HUES64 (cell line): Measurements from ENCODE around the gene TRIM63. TPM values are rescaled to one million over a fixed set of nuclear protein-coding genes. Genes with fewer than 3 reads are reported as not detected.
"Not testable (repeated sequence)": the region's sequence is repeated elsewhere in the genome, so short reads cannot be mapped to it uniquely, and the experiment has no call there.

Experiments
- H3K27ac ChIP-seq: 2 replicates; pipeline ENCODE4 v1.7.0; 2013; ENCODE audit warnings: low read depth, low read length, inconsistent platforms
- H3K27me3 ChIP-seq: 2 replicates; pipeline ENCODE4 v1.6.1; 2013; ENCODE audit warnings: mild to moderate bottlenecking, low read length; ENCODE audit not compliant: insufficient read depth
- H3K36me3 ChIP-seq: 2 replicates; pipeline ENCODE4 v1.6.1; 2013; ENCODE audit warnings: mild to moderate bottlenecking, low read length; ENCODE audit not compliant: insufficient read depth
- H3K4me1 ChIP-seq: 2 replicates; pipeline ENCODE4 v1.6.1; 2013; ENCODE audit warnings: mild to moderate bottlenecking, low read length, moderate library complexity; ENCODE audit not compliant: insufficient read depth
- H3K4me3 ChIP-seq: 2 replicates; pipeline ENCODE4 v1.5.1; 2013; ENCODE audit warnings: mild to moderate bottlenecking, low read length, moderate library complexity
- H3K9ac ChIP-seq: 2 replicates; pipeline ENCODE4 v1.6.1; 2013; ENCODE audit warnings: mild to moderate bottlenecking, low read depth, low read length
- H3K9me3 ChIP-seq: 2 replicates; pipeline ENCODE4 v1.6.1; 2013; ENCODE audit warnings: low read depth, low read length; ENCODE audit not compliant: insufficient read depth
- WGBS: fragments of 150-250, 120-280 bp; methylation state at CpG from one replicate; pipeline ENCODE4 v1.1.7; 2013; ENCODE audit warnings: missing lambda C conversion rate; 5-methylcytosine and 5-hydroxymethylcytosine counted together
- polyA plus RNA-seq, 2 experiments: library from polyadenylated mRNA; stranded (reverse); fragments of 50-300 nt; gene quantifications; one replicate each; pipeline ENCODE4 v1.2.3, GENCODE V29; 2013

The TRIM63 gene
- 0.10 TPM for polyA plus RNA-seq (2013, experiment 1 of 2)
- not detected for polyA plus RNA-seq (2013, experiment 2 of 2)

- Histone ChIP-seq H3K9ac (no peak within 1 kb of the TSS), H3K4me1 (peaks cover 3% of the 10 kb centered on the region; the same call in 1 of the 2 replicates), H3K27ac (no peak within 1 kb of the TSS), H3K4me3 (no peak within 1 kb of the TSS), H3K27me3 (no peaks in the 10 kb centered on the region), H3K36me3 (no peaks in the 10 kb centered on the region), H3K9me3 (no peaks in the 10 kb centered on the region)
- 83% methylated on average over 9 of the region's 9 CpGs for WGBS
These were observed at the start of gene TRIM63 for GRCh38 chr1:26067432-26067911. Gene TRIM63 (minus strand): TSS chr1:26067630. CDS start chr1:26067494, 136 bp downstream.

GRCh38 chr1:26114165-26114927 lies 46.9 kb upstream of the TRIM63 start:
- no peaks in the 10 kb centered on the region for H3K9me3 ChIP-seq
- WGBS = 97% methylated on average over 12 of the region's 12 CpGs
- no peak overlapping the region for H3K4me3 ChIP-seq
- H3K4me1 ChIP-seq = peaks cover 15% of the 10 kb centered on the region
- H3K27me3 ChIP-seq = peaks cover 15% of the 10 kb centered on the region
- H3K27ac ChIP-seq = no peak overlapping the region
- peaks cover 18% of the 10 kb centered on the region for H3K36me3 ChIP-seq
- no peak overlapping the region for H3K9ac ChIP-seq

GRCh38 chr1:26112407-26112775 lies 45.0 kb upstream of the TRIM63 start:
- H3K9ac ChIP-seq = peak overlapping the region; percentile 91
- peak overlapping the region; percentile 94; the same call in 1 of the 2 replicates for H3K27ac ChIP-seq
- H3K27me3 ChIP-seq = peaks cover 16% of the 10 kb centered on the region
- no peaks in the 10 kb centered on the region for H3K9me3 ChIP-seq
- peaks cover 11% of the 10 kb centered on the region; the same call in 1 of the 2 replicates for H3K36me3 ChIP-seq
- peak overlapping the region; percentile 100 for H3K4me3 ChIP-seq
- H3K4me1 ChIP-seq = peaks cover 15% of the 10 kb centered on the region
- WGBS = 10% methylated on average over 9 of the region's 9 CpGs

- under 1% methylated on average over 96 of the region's 96 CpGs for whole genome bisulfite sequencing
These were observed 44.3 kb upstream of the TRIM63 start, which contains the start of gene PDIK1L for GRCh38 chr1:26111530-26112406. Gene PDIK1L (plus strand): TSS chr1:26111824. CDS start chr1:26114309, 2,485 bp downstream.

GRCh38 chr1:26110731-26111529 lies 43.5 kb upstream of the TRIM63 start:
- H3K9ac ChIP-seq = peak overlapping the region; percentile 91
- peaks cover 11% of the 10 kb centered on the region; the same call in 1 of the 2 replicates for H3K36me3 ChIP-seq
- H3K4me3 ChIP-seq = peak overlapping the region; percentile 100
- no peaks in the 10 kb centered on the region for H3K9me3 ChIP-seq
- H3K27me3 ChIP-seq = peaks cover 16% of the 10 kb centered on the region
- H3K27ac ChIP-seq = peak overlapping the region; percentile 94
- H3K4me1 ChIP-seq = peaks cover 15% of the 10 kb centered on the region
- under 1% methylated on average over 85 of the region's 85 CpGs for WGBS

More at GRCh38 chr1:26111530-26112406, 44.3 kb upstream of the TRIM63 start, which contains the start of gene PDIK1L:
- Histone ChIP-seq H3K4me3 (peak within 1 kb of the TSS; percentile 100), H3K27me3 (peaks cover 16% of the 10 kb centered on the region), H3K27ac (peak within 1 kb of the TSS; percentile 94), H3K4me1 (peaks cover 15% of the 10 kb centered on the region), H3K36me3 (peaks cover 11% of the 10 kb centered on the region; the same call in 1 of the 2 replicates), H3K9ac (peak within 1 kb of the TSS; percentile 91), H3K9me3 (no peaks in the 10 kb centered on the region)

- Histone ChIP-seq H3K27ac (no peak overlapping the region), H3K4me3 (no peak overlapping the region), H3K27me3 (peaks cover 16% of the 10 kb centered on the region), H3K9ac (no peak overlapping the region), H3K4me1 (peaks cover 15% of the 10 kb centered on the region), H3K9me3 (no peaks in the 10 kb centered on the region), H3K36me3 (peaks cover 3% of the 10 kb centered on the region; the same call in 1 of the 2 replicates)
- 79% methylated on average over 4 of the region's 5 CpGs for WGBS
These were observed 42.1 kb upstream of the TRIM63 start for GRCh38 chr1:26109229-26110164.

GRCh38 chr1:26105226-26105548 lies 37.8 kb upstream of the TRIM63 start:
- H3K9ac ChIP-seq, H3K27me3 ChIP-seq, H3K9me3 ChIP-seq, H3K36me3 ChIP-seq, H3K27ac ChIP-seq, H3K4me3 ChIP-seq, H3K4me1 ChIP-seq: not testable (repeated sequence)
- WGBS = 67% methylated on average over 4 of the region's 5 CpGs

GRCh38 chr1:26102526-26102925 lies 35.1 kb upstream of the TRIM63 start:
- H3K27me3 ChIP-seq = no peaks in the 10 kb centered on the region
- H3K36me3 ChIP-seq = no peaks in the 10 kb centered on the region
- WGBS = 83% methylated on average over 2 of the region's 2 CpGs
- H3K9ac ChIP-seq = no peak overlapping the region
- H3K4me1 ChIP-seq = no peaks in the 10 kb centered on the region
- no peak overlapping the region for H3K27ac ChIP-seq
- no peaks in the 10 kb centered on the region for H3K9me3 ChIP-seq
- no peak overlapping the region for H3K4me3 ChIP-seq

GRCh38 chr1:26102119-26102518 lies 34.7 kb upstream of the TRIM63 start:
- Histone ChIP-seq H3K9ac (no peak overlapping the region), H3K4me1 (no peaks in the 10 kb centered on the region), H3K27ac (no peak overlapping the region), H3K4me3 (no peak overlapping the region), H3K27me3 (no peaks in the 10 kb centered on the region), H3K9me3 (no peaks in the 10 kb centered on the region), H3K36me3 (no peaks in the 10 kb centered on the region)
- WGBS = 85% methylated on average over 3 of the region's 3 CpGs

GRCh38 chr1:26100204-26100603 lies 32.8 kb upstream of the TRIM63 start:
- not testable (repeated sequence) for H3K27me3 ChIP-seq, H3K9me3 ChIP-seq, H3K27ac ChIP-seq, H3K4me1 ChIP-seq, H3K36me3 ChIP-seq, H3K4me3 ChIP-seq, H3K9ac ChIP-seq
- WGBS = 86% methylated on average over 8 of the region's 10 CpGs
